Right lobe of liver (tissue), 6 donors: ENCODE measurements around the gene ZP1. TPM values are rescaled to one million over a fixed set of nuclear protein-coding genes. Genes with fewer than 3 reads are reported as not detected.

Source experiments
- ATAC-seq, 4 donors: fragments of 200-7000 bp; cut with Tn5 transposase; one replicate each; pipeline ENCODE4 v1.9.1; 2020; ENCODE audit warnings: mild to moderate bottlenecking in 4 of 4, moderate library complexity in 4 of 4
- DNase-seq, 3 donors: peaks; one replicate each; pipeline ENCODE4 v3.0.0-alpha.2; 2020
- H3K27ac ChIP-seq, 3 donors: fragments of 200-600 bp; one replicate each; pipeline ENCODE4 v1.8.0; 2022
- H3K27me3 ChIP-seq, 2 donors: fragments of 200-600 bp; one replicate each; pipeline ENCODE4 v1.8.0; 2022
- H3K36me3 ChIP-seq, 4 donors: fragments of 200-600 bp; sonication (generic) in 1 of 4; one replicate each; pipeline versions ENCODE4 v1.5.1 to v1.8.0; 2017 to 2022; ENCODE audit warnings: control low read depth in 1 of 4
- H3K4me1 ChIP-seq, 4 donors: fragments of 200-600 bp; sonication (generic) in 1 of 4; one replicate each; pipeline versions ENCODE4 v1.5.1 to v1.8.0; 2017 to 2022; ENCODE audit warnings: control low read depth in 1 of 4
- H3K4me3 ChIP-seq, 3 donors: fragments of 200-600 bp; one replicate each; pipeline ENCODE4 v1.8.0; 2022
- H3K9me3 ChIP-seq, 4 donors: fragments of 200-600 bp; sonication (generic) in 1 of 4; one replicate each; pipeline versions ENCODE4 v1.5.1 to v1.8.0; 2017 to 2022; ENCODE audit warnings: control low read depth in 1 of 4
- POLR2A ChIP-seq: fragments of 450-650 bp; IDR thresholded peaks from one replicate; pipeline ENCODE4 v1.6.1; 2017; ENCODE audit warnings: antibody characterized with exemption, mild to moderate bottlenecking
- WGBS: methylation state at CpG from one replicate; pipeline ENCODE4 v1.1.6; 2018; ENCODE audit warnings: low coverage, low lambda C conversion rate; ENCODE audit not compliant: insufficient coverage; ENCODE audit errors: missing lambda C conversion rate; 5-methylcytosine and 5-hydroxymethylcytosine counted together
- intact Hi-C, 2 donors: fragments of 100-400 bp; cut with DNase I; formaldehyde crosslinking; loops; one replicate each; pipeline versions ENCODE4 v1.11.2 to v1.14.1; 2022
- total RNA-seq, 6 experiments: library from RNA; depleted of rRNA in 2 of 6; stranded (reverse); fragments of >200 nt in 2 of 6; fragmentation: NEBNext Ultra II Directional in 3 of 6; extraction: Animal tissue kit (Norgen Biotek cat#: 25700) in 3 of 6; gene quantifications; one replicate each; pipeline versions ENCODE4 v1.1.0 to v1.2.4, GENCODE V29; 2016 to 2023
- TF ChIP-seq, protein P1 (sequence below), 4 donors: fragments of 200-600 bp in 3 of 4; fragments of 450-650 bp in 1 of 4; IDR thresholded peaks; one replicate each; pipeline versions ENCODE4 v1.5.1 to v1.8.0; 2016 to 2022; ENCODE audit warnings: antibody characterized with exemption in 4 of 4, mild to moderate bottlenecking in 2 of 4
- donor health status: DM: no; HTN: yes; CAD: no.
- donor health status: DM: no; HTN: no; CAD: no.
- donor health status: DM: no; HTN: no; CAD: no.
- donor health status: DM: no; HTN: yes; CAD: no.
- donor health status: DM: no; HTN: yes; CAD: no.

The ZP1 gene
- total RNA-seq, 6 experiments from 2014 or later, result not detected

DNA sequence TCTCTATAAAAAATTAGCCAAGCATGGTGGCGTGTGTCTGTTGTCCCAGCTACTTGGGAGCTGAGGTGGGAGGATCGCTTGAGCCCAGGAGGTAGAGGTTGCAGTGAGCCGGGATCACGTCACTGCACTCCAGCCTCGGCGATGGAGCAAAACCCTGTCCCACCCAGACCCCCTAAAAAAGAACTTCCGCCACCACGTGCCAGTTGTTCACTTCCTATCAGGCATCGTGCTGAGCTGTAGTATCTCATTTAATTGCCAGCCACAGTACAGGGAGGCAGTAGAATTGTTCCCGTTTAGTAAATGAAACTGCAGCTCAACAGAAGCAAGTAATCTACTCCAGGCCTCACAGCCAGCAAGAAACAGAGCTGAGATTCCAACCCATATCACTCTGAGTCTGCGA lies 53.9 kb downstream of the ZP1 start:
- WGBS, result 96% methylated on average over 11 of the region's 11 CpGs

DNA sequence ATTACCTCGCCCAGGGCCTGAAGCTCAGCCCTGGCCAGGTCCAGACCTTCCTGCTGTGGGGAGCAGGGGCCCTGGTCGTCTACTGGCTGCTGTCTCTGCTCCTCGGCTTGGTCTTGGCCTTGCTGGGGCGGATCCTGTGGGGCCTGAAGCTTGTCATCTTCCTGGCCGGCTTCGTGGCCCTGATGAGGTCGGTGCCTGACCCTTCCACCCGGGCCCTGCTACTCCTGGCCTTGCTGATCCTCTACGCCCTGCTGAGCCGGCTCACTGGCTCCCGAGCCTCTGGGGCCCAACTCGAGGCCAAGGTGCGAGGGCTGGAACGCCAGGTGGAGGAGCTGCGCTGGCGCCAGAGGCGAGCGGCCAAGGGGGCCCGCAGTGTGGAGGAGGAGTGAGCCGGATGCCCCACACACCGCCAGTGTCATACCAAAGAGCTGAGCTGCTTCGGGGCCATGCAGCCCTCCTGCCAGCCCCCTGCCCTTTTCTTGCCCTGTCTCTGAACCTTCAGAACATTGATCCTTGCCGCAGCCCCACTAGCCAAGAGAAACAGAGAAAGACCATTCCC lies 54.5 kb downstream of the ZP1 start:
- no peak for DNase-seq
- Histone ChIP-seq H3K36me3 (peaks cover 0 to 27% (median 14%) of the 10 kb centered on the region in 4 donors), H3K4me3 (no peak overlapping the region), H3K9me3 (no peaks in the 10 kb centered on the region), H3K27ac (no peak overlapping the region), H3K4me1 (peaks cover 0 to 11% (median 0%) of the 10 kb centered on the region in 4 donors), H3K27me3 (no peaks in the 10 kb centered on the region)
- 84% methylated on average over 3 of the region's 23 CpGs for WGBS
- intact Hi-C loops, result no loop called here
- TF ChIP-seq, protein P1, sequence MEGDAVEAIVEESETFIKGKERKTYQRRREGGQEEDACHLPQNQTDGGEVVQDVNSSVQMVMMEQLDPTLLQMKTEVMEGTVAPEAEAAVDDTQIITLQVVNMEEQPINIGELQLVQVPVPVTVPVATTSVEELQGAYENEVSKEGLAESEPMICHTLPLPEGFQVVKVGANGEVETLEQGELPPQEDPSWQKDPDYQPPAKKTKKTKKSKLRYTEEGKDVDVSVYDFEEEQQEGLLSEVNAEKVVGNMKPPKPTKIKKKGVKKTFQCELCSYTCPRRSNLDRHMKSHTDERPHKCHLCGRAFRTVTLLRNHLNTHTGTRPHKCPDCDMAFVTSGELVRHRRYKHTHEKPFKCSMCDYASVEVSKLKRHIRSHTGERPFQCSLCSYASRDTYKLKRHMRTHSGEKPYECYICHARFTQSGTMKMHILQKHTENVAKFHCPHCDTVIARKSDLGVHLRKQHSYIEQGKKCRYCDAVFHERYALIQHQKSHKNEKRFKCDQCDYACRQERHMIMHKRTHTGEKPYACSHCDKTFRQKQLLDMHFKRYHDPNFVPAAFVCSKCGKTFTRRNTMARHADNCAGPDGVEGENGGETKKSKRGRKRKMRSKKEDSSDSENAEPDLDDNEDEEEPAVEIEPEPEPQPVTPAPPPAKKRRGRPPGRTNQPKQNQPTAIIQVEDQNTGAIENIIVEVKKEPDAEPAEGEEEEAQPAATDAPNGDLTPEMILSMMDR (IDR thresholded peaks at IDR 0.05), result no peak
- TF ChIP-seq POLR2A, result no peak
- ATAC-seq, result no peak

More for the DNA sequence above, 53.9 kb downstream of the ZP1 start:
- TF ChIP-seq POLR2A, result no peak
- TF ChIP-seq, protein P1 (IDR thresholded peaks at IDR 0.05), result no peak
- Histone ChIP-seq H3K27me3 (no peaks in the 10 kb centered on the region), H3K4me3 (no peak overlapping the region), H3K27ac (no peak overlapping the region), H3K4me1 (peaks cover 0 to 11% (median 0%) of the 10 kb centered on the region in 4 donors), H3K9me3 (no peaks in the 10 kb centered on the region), H3K36me3 (peaks cover 0 to 27% (median 14%) of the 10 kb centered on the region in 4 donors)
- DNase-seq (no peak), ATAC-seq (no peak)
- intact Hi-C loops, result no loop called here

DNA sequence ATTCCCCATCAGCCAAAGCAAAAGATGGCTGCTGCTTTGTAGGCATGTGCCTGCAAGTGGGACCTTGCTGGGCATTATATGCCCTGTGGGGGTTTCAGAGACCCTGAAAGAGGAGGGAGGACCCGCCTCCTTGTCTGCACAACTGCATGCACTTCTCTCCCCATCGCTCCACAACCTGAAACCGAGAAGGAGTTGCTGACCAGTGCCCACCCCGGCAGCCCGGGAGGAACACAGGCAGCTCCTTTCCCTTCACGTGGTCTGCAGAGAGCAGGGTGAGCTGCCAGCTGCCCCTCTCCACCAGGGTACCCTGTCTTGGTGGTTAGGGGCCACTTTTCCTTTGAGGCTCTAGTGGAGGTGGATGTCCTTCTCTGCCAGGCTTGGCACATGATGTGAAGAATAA lies 55.6 kb downstream of the ZP1 start:
- WGBS, result no CpG with 5 or more reads among the region's 6 CpGs
- no peak for TF ChIP-seq POLR2A
- TF ChIP-seq, protein P1 (IDR thresholded peaks at IDR 0.05), result no peak
- H3K27me3 ChIP-seq, result no peaks in the 10 kb centered on the region
- DNase-seq, result no peak
- intact Hi-C loops, result no loop called here
- no peak for ATAC-seq
- H3K36me3 ChIP-seq, result peaks cover 0 to 27% (median 14%) of the 10 kb centered on the region in 4 donors
- no peak overlapping the region for H3K27ac ChIP-seq
- H3K9me3 ChIP-seq, result no peaks in the 10 kb centered on the region
- no peak overlapping the region for H3K4me3 ChIP-seq
- H3K4me1 ChIP-seq, result peaks cover 0 to 11% (median 0%) of the 10 kb centered on the region in 4 donors

DNA sequence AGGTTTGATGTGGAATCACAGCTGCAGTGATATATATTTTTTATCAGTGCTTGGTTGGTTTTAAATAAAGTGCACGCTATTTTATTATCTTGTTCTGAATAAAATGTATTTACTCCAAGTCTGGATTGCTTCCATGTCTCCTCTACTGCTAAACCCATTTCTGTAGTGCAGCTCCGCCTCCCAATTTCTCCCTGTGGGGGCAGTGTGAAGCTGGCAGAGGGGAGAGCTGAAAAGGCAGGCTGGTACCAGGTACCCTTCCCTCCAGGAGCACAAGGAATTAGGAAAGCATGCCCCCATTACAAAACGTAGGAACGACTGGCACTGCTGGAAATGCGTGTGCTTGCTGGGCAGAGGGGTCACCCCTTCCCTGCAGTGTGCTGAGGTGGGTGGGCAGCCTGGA lies 56.0 kb downstream of the ZP1 start:
- no peak for DNase-seq
- Histone ChIP-seq H3K9me3 (no peaks in the 10 kb centered on the region), H3K4me1 (peaks cover 0 to 11% (median 0%) of the 10 kb centered on the region in 4 donors), H3K27me3 (no peaks in the 10 kb centered on the region), H3K27ac (no peak overlapping the region), H3K36me3 (peaks cover 0 to 27% (median 14%) of the 10 kb centered on the region in 4 donors), H3K4me3 (no peak overlapping the region)
- intact Hi-C loops, result no loop called here
- ATAC-seq, result no peak
- WGBS, result 72% methylated on average over 3 of the region's 5 CpGs
- TF ChIP-seq, protein P1 (IDR thresholded peaks at IDR 0.05), result no peak
- no peak for TF ChIP-seq POLR2A

DNA sequence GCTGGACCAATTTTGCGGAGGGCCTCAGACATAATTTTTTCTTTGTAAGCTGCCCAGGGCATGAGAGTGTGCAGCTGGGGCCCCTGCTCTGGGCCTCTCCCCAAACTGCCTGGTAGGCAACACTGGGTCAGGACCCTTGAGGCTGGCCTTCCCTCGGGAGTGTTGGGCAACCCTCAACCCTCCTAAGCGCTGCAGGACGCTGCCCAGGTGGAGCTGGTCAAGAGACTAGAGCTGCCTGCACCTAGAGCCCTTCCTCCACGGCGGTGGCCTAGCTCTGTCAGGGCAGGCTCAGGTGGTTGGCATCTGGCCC lies 56.4 kb downstream of the ZP1 start:
- DNase-seq, result no peak
- Histone ChIP-seq H3K27ac (no peak overlapping the region), H3K27me3 (no peaks in the 10 kb centered on the region), H3K9me3 (no peaks in the 10 kb centered on the region), H3K36me3 (peaks cover 0 to 27% (median 14%) of the 10 kb centered on the region in 4 donors), H3K4me1 (peaks cover 0 to 11% (median 0%) of the 10 kb centered on the region in 4 donors), H3K4me3 (no peak overlapping the region)
- WGBS, result 80% methylated on average over 2 of the region's 6 CpGs
- no peak for TF ChIP-seq POLR2A
- TF ChIP-seq, protein P1 (IDR thresholded peaks at IDR 0.05), result no peak
- peak; percentile 6 to 34 (median 9) for ATAC-seq
- intact Hi-C loops, result no loop called here
